H1 (cell line): ENCODE data around the gene SAT1. TPM values are rescaled to one million over a fixed set of nuclear protein-coding genes. Genes with fewer than 3 reads are reported as not detected.

Source experiments
- GTF2F1 ChIP-seq: IDR thresholded peaks from 2 replicates; pipeline ENCODE4 v1.6.1; 2012; ENCODE audit warnings: low read depth, low read length, improper control_type of control experiment, borderline replicate concordance
- HDAC2 ChIP-seq, 2 experiments: fragments of 300-600 bp in 1 of 2; sonication (generic) in 1 of 2; IDR thresholded peaks; 2 replicates each; pipeline ENCODE4 v1.6.1; 2011 to 2012; ENCODE audit warnings: low read depth in 2 of 2, low read length in 2 of 2, mild to moderate bottlenecking in 2 of 2, moderate library complexity in 2 of 2, borderline replicate concordance in 1 of 2, inconsistent platforms in 1 of 2
- JUN ChIP-seq: IDR thresholded peaks from 2 replicates; pipeline ENCODE4 v1.6.1; 2011; ENCODE audit warnings: low read depth, mild to moderate bottlenecking, improper control_type of control experiment, low read length
- RNF2 ChIP-seq: fragments of 200-900, 300-1000 bp; sonication (generic); IDR thresholded peaks from 2 replicates; pipeline ENCODE4 v1.7.1; 2016; ENCODE audit warnings: borderline replicate concordance, low read depth, mild to moderate bottlenecking, antibody characterized with exemption, low read length; ENCODE audit not compliant: poor library complexity, severe bottlenecking; ENCODE audit errors: missing control alignments
- TBP ChIP-seq: IDR thresholded peaks from 2 replicates; pipeline ENCODE4 v1.6.1; 2011; ENCODE audit warnings: low read depth, low read length, improper control_type of control experiment
- TCF12 ChIP-seq: IDR thresholded peaks from 2 replicates; pipeline ENCODE4 v1.6.1; 2011; ENCODE audit warnings: low read depth, mild to moderate bottlenecking, low read length
- polyA plus RNA-seq, 7 experiments: library from polyadenylated mRNA; depleted of rRNA in 3 of 7; stranded (reverse) in 5 of 7; unstranded in 2 of 7; fragments of >200 nt in 5 of 7; fragments of 200-250 nt in 2 of 7; gene quantifications; 1 replicate in 5 of 7; 2 replicates in 1 of 7; 4 replicates in 1 of 7; pipeline versions ENCODE4 v1.2.1 to v1.2.3, GENCODE V29; 2011 to 2013; ENCODE audit warnings: missing spikeins in 2 of 7, mixed read lengths in 2 of 7
- total RNA-seq: library from RNA; stranded (reverse); fragmentation: NEBNext Ultra II Directional; extraction: Animal tissue kit (Norgen Biotek cat#: 25700); gene quantifications from 2 replicates; pipeline ENCODE4 v1.2.1, GENCODE V29; 2021

Gene SAT1
- total and polyA plus RNA-seq, 2 of the 8 experiments (the other 6 are each of a cell fraction or from before 2014, with no cell fraction given): 29.2 to 36.8 TPM

GRCh38 chrX:23765868-23766267 lies 17.1 kb upstream of the SAT1 start (continued):
- no peak for TF ChIP-seq HDAC2 (IDR thresholded peaks at IDR 0.05; ENCODE audit: borderline replicate concordance in 1 of 2, low read depth in 2 of 2, low read length in 2 of 2)
- TF ChIP-seq JUN: no peak
- TF ChIP-seq RNF2: no peak
- no peak for TF ChIP-seq GTF2F1
- TF ChIP-seq TCF12: no peak
- no peak for TF ChIP-seq TBP
